Stomach (tissue), 9 donors: ENCODE data around the gene WDR26. TPM values are rescaled to one million over a fixed set of nuclear protein-coding genes. Genes with fewer than 3 reads are reported as not detected.

ENCODE experiments used
- DNase-seq, 2 donors: peaks; one replicate each; pipeline versions ENCODE4 v3.0.0 to v3.0.0-alpha.2; 2013 to 2019
- H3K27ac ChIP-seq, 5 donors: fragments of 200-600 bp in 4 of 5; sonication (generic) in 4 of 5; one replicate each; pipeline ENCODE4 v1.5.1; 2013 to 2019; ENCODE audit warnings: mild to moderate bottlenecking in 1 of 5, moderate library complexity in 1 of 5
- H3K27me3 ChIP-seq, 3 donors: fragments of 200-600 bp; sonication (generic); one replicate each; pipeline ENCODE4 v1.5.1; 2017 to 2019; ENCODE audit warnings: mixed run types in 1 of 3
- H3K36me3 ChIP-seq, 4 donors: fragments of 200-600 bp; sonication (generic); 1 replicate in 3 of 4; 2 replicates in 1 of 4; pipeline ENCODE4 v1.5.1; 2016 to 2019
- H3K4me1 ChIP-seq, 4 donors: fragments of 200-600 bp; sonication (generic); one replicate each; pipeline ENCODE4 v1.5.1; 2016 to 2019
- H3K4me3 ChIP-seq, 4 donors: fragments of 200-600 bp; sonication (generic) in 3 of 4; one replicate each; pipeline ENCODE4 v1.5.1; 2016 to 2019; ENCODE audit warnings: mild to moderate bottlenecking in 1 of 4
- H3K9me3 ChIP-seq, 4 donors: fragments of 200-600 bp; sonication (generic); one replicate each; pipeline ENCODE4 v1.5.1; 2016 to 2019
- EP300 ChIP-seq: sonication (generic); formaldehyde crosslinking; IDR thresholded peaks from one replicate; pipeline ENCODE4 v1.6.1; 2017; ENCODE audit warnings: antibody characterized with exemption
- POLR2A ChIP-seq, 4 donors: fragments of 450-650 bp; IDR thresholded peaks; one replicate each; pipeline ENCODE4 v1.6.1; 2016; ENCODE audit warnings: antibody characterized with exemption in 4 of 4, control low read depth in 2 of 4, mild to moderate bottlenecking in 1 of 4, moderate library complexity in 1 of 4
- POLR2AphosphoS5 ChIP-seq, 3 donors: sonication (generic); formaldehyde crosslinking; IDR thresholded peaks; one replicate each; pipeline ENCODE4 v1.6.1; 2016; ENCODE audit warnings: antibody characterized with exemption in 3 of 3
- WGBS, 5 donors: extraction: QIAGEN DNeasy Blood & Tissue Kit in 3 of 5; methylation state at CpG; one replicate each; pipeline versions ENCODE4 v1.1.5 to v1.1.7; 2013 to 2018; 5-methylcytosine and 5-hydroxymethylcytosine counted together
- intact Hi-C: fragments of 100-400 bp; cut with DNase I; formaldehyde crosslinking; loops from one replicate; pipeline ENCODE4 v1.15.1; 2023; ENCODE audit warnings: low total_unique reads
- polyA plus RNA-seq, 3 donors: library from polyadenylated mRNA; stranded (reverse); fragments of 200-250 nt; gene quantifications; one replicate each; pipeline ENCODE4 v1.2.3, GENCODE V29; 2013
- total RNA-seq, 5 donors: library from RNA; depleted of rRNA; stranded (reverse); fragments of >200 nt; gene quantifications; one replicate each; pipeline versions ENCODE4 v1.1.0 to v1.2.3, GENCODE V29; 2014 to 2016
- TF ChIP-seq, protein P1 (sequence below), 7 experiments: fragments of 450-650 bp in 4 of 7; fragments of 200-600 bp in 3 of 7; sonication (generic) in 3 of 7; IDR thresholded peaks; one replicate each; pipeline ENCODE4 v1.5.1; 2016 to 2019; ENCODE audit warnings: antibody characterized with exemption in 7 of 7, control low read depth in 2 of 7, mild to moderate bottlenecking in 1 of 7
- donor health status: healthy with polysubstance abuse.
- donor health status: Bipolar disorder and iron deficiency.
- donor health status: healthy.

Gene WDR26
- total and polyA plus RNA-seq, 8 donors = 17.0 to 154 (median 26.0) TPM

DNA sequence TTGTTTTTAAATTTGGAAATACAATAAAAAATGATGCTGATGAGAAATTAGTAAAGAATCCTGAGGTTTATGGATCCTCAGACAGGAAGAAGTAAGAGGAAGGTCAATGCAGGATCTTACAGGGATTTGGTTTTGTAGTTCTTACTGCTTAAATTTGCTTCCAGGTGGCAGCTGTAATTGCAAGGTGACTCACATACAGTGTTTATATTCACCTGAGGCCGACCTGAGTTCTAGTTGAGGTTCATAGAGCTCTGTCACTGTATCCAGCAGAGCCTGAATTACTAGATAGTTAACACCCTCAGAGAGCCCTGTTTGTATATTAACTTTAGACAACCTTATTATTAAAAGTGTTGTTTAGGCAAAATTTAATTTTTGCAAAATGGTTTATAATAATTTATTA lies 1.4 kb upstream of the WDR26 start:
- WGBS, 5 donors = 22 to 47% (median 39%) methylated on average over 1 of the region's 1 CpG
- intact Hi-C loops = no loop called here
- Histone ChIP-seq H3K36me3 (peaks cover 0 to 13% (median 9%) of the 10 kb centered on the region in 4 donors), H3K9me3 (no peaks in the 10 kb centered on the region), H3K27ac (peak overlapping the region in 4 of 5 donors; percentile 96 to 97 (median 97)), H3K27me3 (no peaks in the 10 kb centered on the region), H3K4me3 (peak overlapping the region in 1 of 4 donors; percentile 91), H3K4me1 (peaks cover 23 to 44% (median 40%) of the 10 kb centered on the region in 4 donors)
- peak in 1 of 2 donors; percentile 66 for DNase-seq
- no peak for TF ChIP-seq POLR2AphosphoS5 (IDR thresholded peaks at IDR 0.05)

DNA sequence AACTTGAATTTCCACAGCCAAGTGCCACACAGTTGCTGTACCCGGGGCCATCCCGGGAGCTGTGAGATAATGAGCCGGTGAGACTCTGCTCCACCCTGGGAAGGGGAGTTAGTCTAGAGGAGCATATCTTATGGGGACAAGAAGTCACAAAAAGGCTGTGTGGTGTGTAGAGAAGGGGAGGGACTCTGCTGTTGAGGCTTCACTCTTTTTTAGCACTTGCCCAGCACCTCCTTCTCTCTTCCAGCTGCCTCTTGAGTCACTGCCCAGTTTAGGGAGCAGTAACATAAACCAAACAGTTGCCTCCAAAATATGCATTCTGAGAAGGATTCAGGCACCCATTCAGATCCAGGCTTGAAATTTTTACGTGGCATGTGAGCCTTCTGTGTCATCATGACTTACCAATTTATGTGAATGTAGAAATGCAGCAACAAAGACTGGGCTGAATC lies 744 bp upstream of the WDR26 start:
- TF ChIP-seq POLR2AphosphoS5 (IDR thresholded peaks at IDR 0.05) (no peak), POLR2A (IDR thresholded peaks at IDR 0.05) (no peak), EP300 (no peak)
- TF ChIP-seq, protein P1, sequence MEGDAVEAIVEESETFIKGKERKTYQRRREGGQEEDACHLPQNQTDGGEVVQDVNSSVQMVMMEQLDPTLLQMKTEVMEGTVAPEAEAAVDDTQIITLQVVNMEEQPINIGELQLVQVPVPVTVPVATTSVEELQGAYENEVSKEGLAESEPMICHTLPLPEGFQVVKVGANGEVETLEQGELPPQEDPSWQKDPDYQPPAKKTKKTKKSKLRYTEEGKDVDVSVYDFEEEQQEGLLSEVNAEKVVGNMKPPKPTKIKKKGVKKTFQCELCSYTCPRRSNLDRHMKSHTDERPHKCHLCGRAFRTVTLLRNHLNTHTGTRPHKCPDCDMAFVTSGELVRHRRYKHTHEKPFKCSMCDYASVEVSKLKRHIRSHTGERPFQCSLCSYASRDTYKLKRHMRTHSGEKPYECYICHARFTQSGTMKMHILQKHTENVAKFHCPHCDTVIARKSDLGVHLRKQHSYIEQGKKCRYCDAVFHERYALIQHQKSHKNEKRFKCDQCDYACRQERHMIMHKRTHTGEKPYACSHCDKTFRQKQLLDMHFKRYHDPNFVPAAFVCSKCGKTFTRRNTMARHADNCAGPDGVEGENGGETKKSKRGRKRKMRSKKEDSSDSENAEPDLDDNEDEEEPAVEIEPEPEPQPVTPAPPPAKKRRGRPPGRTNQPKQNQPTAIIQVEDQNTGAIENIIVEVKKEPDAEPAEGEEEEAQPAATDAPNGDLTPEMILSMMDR (IDR thresholded peaks at IDR 0.05) = no peak
- H3K27ac ChIP-seq = peak overlapping the region; percentile 93 to 97 (median 97)
- peaks cover 30 to 50% (median 46%) of the 10 kb centered on the region in 4 donors for H3K4me1 ChIP-seq
- H3K27me3 ChIP-seq = no peaks in the 10 kb centered on the region
- no peaks in the 10 kb centered on the region for H3K9me3 ChIP-seq
- WGBS, 5 donors = 1 to 5% (median 2%) methylated on average over 4 of the region's 4 CpGs
- H3K4me3 ChIP-seq = peak overlapping the region; percentile 88 to 97 (median 92)
- intact Hi-C loops = no loop called here
- peak in 1 of 2 donors; percentile 52 for DNase-seq
- H3K36me3 ChIP-seq = peaks cover 0 to 10% (median 7%) of the 10 kb centered on the region in 4 donors

DNA sequence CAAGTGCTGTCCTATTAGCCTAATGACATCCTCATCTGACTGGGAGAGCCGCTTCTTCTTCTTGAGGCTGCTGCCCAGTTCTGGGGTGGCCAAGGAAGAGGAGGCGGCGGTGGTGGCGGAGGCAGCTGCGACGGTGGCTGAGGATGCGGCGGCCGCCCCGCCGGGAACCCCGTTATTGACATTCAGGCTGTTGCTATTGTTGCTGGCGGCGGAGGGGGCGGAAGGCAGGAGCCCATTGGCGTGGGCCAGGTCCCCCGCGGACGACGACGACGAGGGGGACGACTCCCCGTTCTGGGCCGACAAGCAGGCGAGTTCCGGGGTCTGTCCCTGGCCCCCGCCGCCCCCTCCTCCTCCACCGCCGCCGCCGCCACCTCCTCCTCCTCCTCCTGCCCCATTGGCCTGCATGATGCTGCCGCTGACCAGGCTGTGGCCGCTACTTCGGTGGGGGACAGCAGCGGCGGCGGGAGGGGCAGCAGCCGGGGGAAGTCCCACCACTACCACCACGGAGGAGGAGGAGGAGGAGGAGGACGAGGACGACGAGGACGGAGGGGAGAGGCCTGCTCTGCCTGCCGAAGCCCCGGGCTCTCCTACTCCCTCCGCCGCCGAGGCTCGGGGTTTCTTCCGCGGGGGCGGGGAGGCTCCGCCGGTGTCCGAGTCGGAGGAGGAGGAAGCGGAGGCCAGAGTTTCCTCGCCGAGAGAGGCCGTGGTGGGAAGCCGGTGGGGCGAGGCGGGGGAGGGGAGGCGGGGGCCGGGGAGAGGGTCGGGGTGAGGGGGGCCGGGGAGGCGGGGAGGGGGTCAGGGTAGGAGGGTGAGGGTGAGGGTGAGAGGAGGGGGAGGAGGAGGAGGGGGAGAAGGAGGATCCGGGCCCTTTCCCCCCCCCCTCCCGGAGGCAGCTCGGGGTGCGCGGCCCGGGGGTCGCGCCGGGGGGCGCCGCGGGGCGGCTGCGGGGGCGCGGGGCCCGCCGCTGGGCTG lies 610 bp downstream of the WDR26 start:
- Histone ChIP-seq H3K9me3 (no peaks in the 10 kb centered on the region), H3K36me3 (peaks cover 0 to 8% (median 2%) of the 10 kb centered on the region in 4 donors), H3K27ac (peak overlapping the region; percentile 93 to 97 (median 97)), H3K27me3 (no peaks in the 10 kb centered on the region), H3K4me1 (peaks cover 35 to 64% (median 52%) of the 10 kb centered on the region in 4 donors), H3K4me3 (peak overlapping the region; percentile 88 to 97 (median 92))
- WGBS, 5 donors = 0 to 1% (median 1%) methylated on average over 25 to 70 of the region's 88 CpGs
- intact Hi-C loops = no loop called here
- TF ChIP-seq POLR2AphosphoS5 (IDR thresholded peaks at IDR 0.05) = no peak
- TF ChIP-seq, protein P1 (IDR thresholded peaks at IDR 0.05) = no peak
- TF ChIP-seq EP300 = no peak
- no peak for TF ChIP-seq POLR2A (IDR thresholded peaks at IDR 0.05)
- peak; percentile 38 to 75 for DNase-seq

DNA sequence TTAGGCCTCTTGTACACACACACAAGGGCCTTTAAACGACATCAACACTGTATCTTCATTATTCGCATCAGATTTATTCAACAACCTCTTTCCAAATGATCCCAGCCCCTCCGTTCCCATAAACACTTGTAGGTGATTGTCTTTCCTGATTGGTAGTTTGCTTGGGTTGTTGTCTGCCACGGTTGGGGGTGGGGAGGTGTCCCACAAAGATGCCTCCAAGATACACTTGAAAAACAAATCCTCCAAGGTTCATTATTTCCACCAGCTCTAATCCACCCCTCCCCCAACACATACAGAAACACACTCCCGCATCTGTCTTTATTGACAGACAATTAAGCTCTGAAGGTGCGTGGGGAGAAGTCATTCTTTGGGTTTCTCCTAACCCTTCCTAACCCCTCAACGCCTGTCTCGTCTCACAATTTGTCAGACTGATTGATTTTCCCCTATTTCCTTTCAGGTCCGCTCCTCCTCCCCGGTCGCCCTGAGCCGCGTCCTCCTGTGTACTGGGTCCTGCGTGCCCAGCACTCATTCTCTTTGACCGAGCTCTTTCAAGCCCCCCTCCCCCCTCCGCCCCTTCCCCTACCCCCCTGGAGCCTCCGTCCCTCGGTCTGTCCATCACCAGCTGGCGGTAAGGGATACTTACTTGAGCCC lies 1.4 kb downstream of the WDR26 start:
- no peaks in the 10 kb centered on the region for H3K9me3 ChIP-seq
- H3K27ac ChIP-seq = peak overlapping the region; percentile 93 to 97 (median 97)
- peak in 1 of 2 donors; percentile 54 for DNase-seq
- peaks cover 0 to 15% (median 8%) of the 10 kb centered on the region in 4 donors for H3K36me3 ChIP-seq
- peaks cover 35 to 72% (median 53%) of the 10 kb centered on the region in 4 donors for H3K4me1 ChIP-seq
- no peaks in the 10 kb centered on the region for H3K27me3 ChIP-seq
- 0 to 2% (median 1%) methylated on average over 19 of the region's 19 CpGs for WGBS, 5 donors
- intact Hi-C loops = no loop called here
- TF ChIP-seq POLR2A (IDR thresholded peaks at IDR 0.05) = no peak
- TF ChIP-seq EP300 = no peak
- TF ChIP-seq POLR2AphosphoS5 (IDR thresholded peaks at IDR 0.05) = no peak
- TF ChIP-seq, protein P1 (IDR thresholded peaks at IDR 0.05) = no peak
- peak overlapping the region; percentile 88 to 97 (median 92) for H3K4me3 ChIP-seq
